HepG2 (cell line): Measurements from ENCODE around the gene COL9A2. TPM values are rescaled to one million over a fixed set of nuclear protein-coding genes. Genes with fewer than 3 reads are reported as not detected.

Experiments
- KDM6A ChIP-seq: IDR thresholded peaks from 2 replicates; pipeline ENCODE4 v1.6.1; 2016; ENCODE audit warnings: low read depth
- MAFK ChIP-seq, 2 experiments: IDR thresholded peaks in 1 of 2; conservative IDR thresholded peaks in 1 of 2; 2 replicates each; pipeline ENCODE4 v1.6.1; 2011; ENCODE audit warnings: improper control_type of control experiment in 2 of 2, low read length in 2 of 2
- RELA ChIP-seq: sonication (generic); formaldehyde crosslinking; IDR thresholded peaks from 2 replicates; pipeline ENCODE4 v1.4.0; 2020; ENCODE audit warnings: missing genetic modification reagents
- U2AF2 ChIP-seq: fragments of 200-400 bp; formaldehyde crosslinking; IDR thresholded peaks from 2 replicates; pipeline ENCODE4 v1.6.1; 2017; ENCODE audit warnings: low read depth, mild to moderate bottlenecking, low read length
- ZNF282 ChIP-seq: fragments of 450-650 bp; IDR thresholded peaks from 2 replicates; pipeline ENCODE4 v1.6.1; 2018; ENCODE audit not compliant: partially characterized antibody
- polyA plus RNA-seq, 8 experiments: library from polyadenylated mRNA; depleted of rRNA in 3 of 8; stranded (reverse) in 7 of 8; unstranded in 1 of 8; fragments of >200 nt; fragmentation: Illumina TruSeq in 4 of 8; extraction: Trizol in 4 of 8; gene quantifications; 2 replicates each; pipeline versions ENCODE4 v1.2.1 to v1.2.3, GENCODE V29; 2011 to 2016; ENCODE audit warnings: low read depth in 4 of 8, missing spikeins in 1 of 8, mixed read lengths in 1 of 8; ENCODE audit not compliant: insufficient read depth in 1 of 8
- total RNA-seq, 5 experiments: library from RNA; depleted of rRNA; stranded (reverse); fragments of >200 nt; fragmentation: Illumina TruSeq; extraction: Trizol; gene quantifications; 2 replicates each; pipeline ENCODE4 v1.2.3, GENCODE V29; 2016; ENCODE audit warnings: low read depth in 1 of 5
- TF ChIP-seq, protein P1 (sequence below): sonication (generic); formaldehyde crosslinking; IDR thresholded peaks from one replicate; pipeline ENCODE4 v1.5.1; 2020; ENCODE audit warnings: mild to moderate bottlenecking, missing genetic modification reagents; ENCODE audit errors: not compliant biosample characterization
- TF ChIP-seq, protein P2 (sequence below): sonication (generic); formaldehyde crosslinking; IDR thresholded peaks from 2 replicates; pipeline ENCODE4 v1.5.0; 2020; ENCODE audit warnings: mild to moderate bottlenecking, low read depth, missing genetic modification reagents, borderline replicate concordance

Gene COL9A2
- total and polyA plus RNA-seq, 2 of the 13 experiments (the other 11 are each of a cell fraction or from before 2014, with no cell fraction given) = 20.2 to 26.9 TPM

DNA sequence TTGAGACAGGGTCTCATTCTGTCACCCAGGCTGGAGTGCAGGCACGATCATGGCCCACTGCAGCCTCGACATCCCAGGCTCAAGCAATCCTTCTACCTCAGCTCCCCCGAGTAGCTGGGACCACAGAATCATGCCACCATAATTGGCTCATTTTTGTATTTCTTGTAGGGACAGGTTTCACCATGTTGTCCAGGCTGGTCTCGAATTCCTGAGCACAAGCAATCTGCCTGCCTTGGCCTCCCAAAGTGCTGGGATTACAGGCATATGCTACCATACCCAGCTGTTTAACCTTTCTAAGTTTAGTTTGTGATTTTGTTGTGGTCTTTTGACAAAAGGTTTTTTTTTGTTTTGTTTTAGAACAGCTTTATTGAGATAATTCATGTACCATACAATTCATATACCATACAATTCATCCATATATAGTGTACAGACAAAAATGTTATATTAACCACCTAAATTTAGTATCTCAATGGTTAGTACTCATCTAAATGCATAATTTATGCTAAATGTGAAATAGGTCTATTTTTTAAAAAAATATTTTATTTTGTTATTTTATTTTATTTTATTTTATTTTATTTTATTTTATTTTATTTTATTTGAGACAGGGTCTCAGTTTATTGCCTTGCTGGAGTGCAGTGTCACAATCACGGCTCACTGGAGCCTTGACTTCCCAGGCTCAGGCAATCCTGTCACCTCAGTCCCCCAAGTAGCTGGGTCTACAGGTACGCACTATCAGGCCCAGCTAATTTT, 50.1 kb downstream of the COL9A2 start (continued):
- TF ChIP-seq, protein P1, sequence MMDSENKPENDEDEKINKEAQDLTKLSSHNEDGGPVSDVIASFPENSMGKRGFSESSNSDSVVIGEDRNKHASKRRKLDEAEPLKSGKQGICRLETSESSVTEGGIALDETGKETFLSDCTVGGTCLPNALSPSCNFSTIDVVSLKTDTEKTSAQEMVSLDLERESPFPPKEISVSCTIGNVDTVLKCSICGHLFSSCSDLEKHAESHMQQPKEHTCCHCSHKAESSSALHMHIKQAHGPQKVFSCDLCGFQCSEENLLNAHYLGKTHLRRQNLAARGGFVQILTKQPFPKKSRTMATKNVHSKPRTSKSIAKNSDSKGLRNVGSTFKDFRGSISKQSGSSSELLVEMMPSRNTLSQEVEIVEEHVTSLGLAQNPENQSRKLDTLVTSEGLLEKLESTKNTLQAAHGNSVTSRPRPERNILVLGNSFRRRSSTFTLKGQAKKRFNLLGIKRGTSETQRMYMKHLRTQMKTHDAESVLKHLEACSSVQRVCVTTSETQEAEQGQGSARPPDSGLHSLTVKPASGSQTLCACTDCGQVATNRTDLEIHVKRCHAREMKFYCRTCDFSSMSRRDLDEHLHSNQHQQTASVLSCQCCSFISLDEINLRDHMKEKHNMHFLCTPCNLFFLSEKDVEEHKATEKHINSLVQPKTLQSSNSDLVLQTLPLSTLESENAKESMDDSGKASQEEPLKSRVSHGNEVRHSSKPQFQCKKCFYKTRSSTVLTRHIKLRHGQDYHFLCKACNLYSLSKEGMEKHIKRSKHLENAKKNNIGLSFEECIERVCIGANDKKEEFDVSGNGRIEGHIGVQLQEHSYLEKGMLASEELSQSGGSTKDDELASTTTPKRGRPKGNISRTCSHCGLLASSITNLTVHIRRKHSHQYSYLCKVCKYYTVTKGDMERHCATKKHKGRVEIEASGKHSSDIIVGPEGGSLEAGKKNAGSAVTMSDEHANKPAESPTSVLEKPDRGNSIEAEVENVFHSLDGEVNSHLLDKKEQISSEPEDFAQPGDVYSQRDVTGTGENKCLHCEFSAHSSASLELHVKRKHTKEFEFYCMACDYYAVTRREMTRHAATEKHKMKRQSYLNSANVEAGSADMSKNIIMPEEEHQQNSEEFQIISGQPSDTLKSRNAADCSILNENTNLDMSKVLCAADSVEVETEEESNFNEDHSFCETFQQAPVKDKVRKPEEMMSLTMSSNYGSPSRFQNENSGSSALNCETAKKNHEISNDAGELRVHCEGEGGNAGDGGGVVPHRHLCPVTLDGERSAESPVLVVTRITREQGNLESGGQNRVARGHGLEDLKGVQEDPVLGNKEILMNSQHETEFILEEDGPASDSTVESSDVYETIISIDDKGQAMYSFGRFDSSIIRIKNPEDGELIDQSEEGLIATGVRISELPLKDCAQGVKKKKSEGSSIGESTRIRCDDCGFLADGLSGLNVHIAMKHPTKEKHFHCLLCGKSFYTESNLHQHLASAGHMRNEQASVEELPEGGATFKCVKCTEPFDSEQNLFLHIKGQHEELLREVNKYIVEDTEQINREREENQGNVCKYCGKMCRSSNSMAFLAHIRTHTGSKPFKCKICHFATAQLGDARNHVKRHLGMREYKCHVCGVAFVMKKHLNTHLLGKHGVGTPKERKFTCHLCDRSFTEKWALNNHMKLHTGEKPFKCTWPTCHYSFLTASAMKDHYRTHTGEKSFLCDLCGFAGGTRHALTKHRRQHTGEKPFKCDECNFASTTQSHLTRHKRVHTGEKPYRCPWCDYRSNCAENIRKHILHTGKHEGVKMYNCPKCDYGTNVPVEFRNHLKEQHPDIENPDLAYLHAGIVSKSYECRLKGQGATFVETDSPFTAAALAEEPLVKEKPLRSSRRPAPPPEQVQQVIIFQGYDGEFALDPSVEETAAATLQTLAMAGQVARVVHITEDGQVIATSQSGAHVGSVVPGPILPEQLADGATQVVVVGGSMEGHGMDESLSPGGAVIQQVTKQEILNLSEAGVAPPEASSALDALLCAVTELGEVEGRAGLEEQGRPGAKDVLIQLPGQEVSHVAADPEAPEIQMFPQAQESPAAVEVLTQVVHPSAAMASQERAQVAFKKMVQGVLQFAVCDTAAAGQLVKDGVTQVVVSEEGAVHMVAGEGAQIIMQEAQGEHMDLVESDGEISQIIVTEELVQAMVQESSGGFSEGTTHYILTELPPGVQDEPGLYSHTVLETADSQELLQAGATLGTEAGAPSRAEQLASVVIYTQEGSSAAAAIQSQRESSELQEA (CRISPR knock-in tag) = no peak
- no peak for TF ChIP-seq KDM6A
- TF ChIP-seq U2AF2 = no peak
- no peak for TF ChIP-seq ZNF282
- TF ChIP-seq RELA (CRISPR knock-in tag) = no peak
- TF ChIP-seq MAFK (conservative IDR thresholded peaks at IDR 0.05 in 1 of 2, IDR thresholded peaks at IDR 0.05 in 1 of 2; ENCODE audit: low read length in 2 of 2) = no peak
- TF ChIP-seq, protein P2, sequence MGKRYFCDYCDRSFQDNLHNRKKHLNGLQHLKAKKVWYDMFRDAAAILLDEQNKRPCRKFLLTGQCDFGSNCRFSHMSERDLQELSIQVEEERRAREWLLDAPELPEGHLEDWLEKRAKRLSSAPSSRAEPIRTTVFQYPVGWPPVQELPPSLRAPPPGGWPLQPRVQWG = no peak
